ENCODE results near the gene MAP3K20. TPM values are rescaled to one million over a fixed set of nuclear protein-coding genes. Genes with fewer than 3 reads are reported as not detected.
A peak's percentile ranks its signal among the peaks of the same experiment; 100 is the strongest.

Gene MAP3K20
- total RNA-seq, 2 experiments from 2014 or later, result 8.0 to 10.2 TPM

DNA sequence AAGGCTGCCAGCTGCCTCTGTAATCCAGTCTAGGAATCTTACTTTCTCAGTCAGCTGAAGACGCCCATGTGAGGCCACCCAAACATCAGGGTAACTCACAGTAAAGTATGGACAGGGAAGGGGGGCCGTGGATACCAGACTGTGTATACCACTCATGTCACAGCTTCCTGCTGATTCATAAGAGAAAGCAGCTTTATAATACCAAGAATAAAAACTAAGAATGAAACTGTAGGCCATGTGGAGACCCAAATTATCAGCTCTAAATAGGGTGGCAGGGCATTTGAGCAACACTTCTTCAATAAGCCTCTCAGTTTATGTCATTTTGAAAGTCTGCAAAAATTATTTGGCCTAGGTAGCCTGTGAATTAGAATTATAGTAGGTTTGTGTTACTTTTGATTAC is 164.0 kb downstream of the MAP3K20 start:
- no peaks in the 10 kb centered on the region for H3K27me3 Mint-ChIP-seq
- no peak overlapping the region for H3K27ac Mint-ChIP-seq
- H3K4me3 Mint-ChIP-seq, result no peak overlapping the region
- intact Hi-C loops (cut with micrococcal nuclease), result no loop called here
- peak; percentile 58 for DNase-seq
- no peaks in the 10 kb centered on the region for H3K36me3 Mint-ChIP-seq (ENCODE audit: low read depth)
- no peaks in the 10 kb centered on the region for H3K9me3 Mint-ChIP-seq
- peak; percentile 97 for ATAC-seq
- H3K4me1 Mint-ChIP-seq (ENCODE audit: low read depth), result peaks cover 7% of the 10 kb centered on the region
- ChIA-PET POLR2A (interaction anchor here (1.4 kb wide), 1 partner anchor 114 kb away, joined by 5 read pairs; the partner anchor contains the start of gene CDCA7), CTCF (interaction anchor here (1.0 to 1.8 kb wide), 3 partner anchors 21 to 213 kb away, joined by 3 to 5 read pairs (median 4); no protein-coding TSS in a partner anchor)
- TF ChIP-seq, protein P1, sequence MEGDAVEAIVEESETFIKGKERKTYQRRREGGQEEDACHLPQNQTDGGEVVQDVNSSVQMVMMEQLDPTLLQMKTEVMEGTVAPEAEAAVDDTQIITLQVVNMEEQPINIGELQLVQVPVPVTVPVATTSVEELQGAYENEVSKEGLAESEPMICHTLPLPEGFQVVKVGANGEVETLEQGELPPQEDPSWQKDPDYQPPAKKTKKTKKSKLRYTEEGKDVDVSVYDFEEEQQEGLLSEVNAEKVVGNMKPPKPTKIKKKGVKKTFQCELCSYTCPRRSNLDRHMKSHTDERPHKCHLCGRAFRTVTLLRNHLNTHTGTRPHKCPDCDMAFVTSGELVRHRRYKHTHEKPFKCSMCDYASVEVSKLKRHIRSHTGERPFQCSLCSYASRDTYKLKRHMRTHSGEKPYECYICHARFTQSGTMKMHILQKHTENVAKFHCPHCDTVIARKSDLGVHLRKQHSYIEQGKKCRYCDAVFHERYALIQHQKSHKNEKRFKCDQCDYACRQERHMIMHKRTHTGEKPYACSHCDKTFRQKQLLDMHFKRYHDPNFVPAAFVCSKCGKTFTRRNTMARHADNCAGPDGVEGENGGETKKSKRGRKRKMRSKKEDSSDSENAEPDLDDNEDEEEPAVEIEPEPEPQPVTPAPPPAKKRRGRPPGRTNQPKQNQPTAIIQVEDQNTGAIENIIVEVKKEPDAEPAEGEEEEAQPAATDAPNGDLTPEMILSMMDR (IDR thresholded peaks at IDR 0.05), result no peak

DNA sequence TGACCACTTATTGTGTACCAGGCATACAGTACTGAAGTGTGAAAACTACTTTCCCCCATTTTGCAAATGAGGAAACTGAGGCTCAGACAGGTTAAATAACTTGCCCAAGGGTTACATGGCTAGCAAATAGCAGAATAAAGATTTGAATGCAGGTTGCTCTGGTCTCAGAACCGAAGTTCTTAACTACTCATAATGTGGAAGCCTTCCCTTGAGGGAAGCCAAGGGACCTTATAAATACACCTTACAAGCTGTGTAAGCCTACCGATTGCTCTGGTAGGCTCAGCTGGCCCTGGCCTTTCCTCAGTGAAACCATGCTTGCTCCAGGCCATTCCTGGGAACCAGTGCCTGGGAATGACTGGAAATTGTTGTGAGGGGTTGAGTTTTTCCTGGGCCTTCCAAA is 164.4 kb downstream of the MAP3K20 start:
- POLR2A ChIA-PET, result interaction anchor here (1.4 kb wide), 1 partner anchor 114 kb away, joined by 5 read pairs; the partner anchor contains the start of gene CDCA7

DNA sequence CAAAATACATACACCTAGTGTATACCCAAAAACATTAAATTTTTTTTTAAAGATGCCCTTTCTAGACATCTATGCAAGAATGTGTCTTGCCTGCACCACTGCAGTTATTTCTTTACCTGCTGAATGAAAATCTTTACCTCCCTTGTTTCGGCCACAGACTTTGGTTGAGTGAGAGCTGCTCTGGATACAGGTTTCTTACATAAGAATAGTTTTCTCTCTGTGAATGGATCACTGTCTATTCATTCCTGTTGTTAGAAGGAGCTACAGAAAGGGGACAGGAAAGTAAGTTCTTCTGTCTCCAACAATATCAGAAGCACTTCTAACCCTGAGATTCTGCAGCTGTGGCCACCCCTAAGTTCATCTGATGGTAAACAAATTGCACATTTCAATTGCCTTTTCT is 166.0 kb downstream of the MAP3K20 start:
- POLR2A ChIA-PET, result interaction anchor here (0.7 to 1.3 kb wide), 2 partner anchors 9 to 128 kb away, joined by 3 to 4 read pairs; no protein-coding TSS in a partner anchor
- H3K36me3 Mint-ChIP-seq (ENCODE audit: low read depth), result no peaks in the 10 kb centered on the region
- H3K4me3 Mint-ChIP-seq, result no peak overlapping the region
- TF ChIP-seq, protein P1 (IDR thresholded peaks at IDR 0.05), result no peak
- no peaks in the 10 kb centered on the region for H3K27me3 Mint-ChIP-seq
- CTCF ChIA-PET, result interaction anchor here (1.0 kb wide), 1 partner anchor 214 kb away, joined by 4 read pairs; no protein-coding TSS in a partner anchor
- no peak overlapping the region for H3K27ac Mint-ChIP-seq
- no peak for DNase-seq
- no peak for ATAC-seq
- H3K9me3 Mint-ChIP-seq, result no peaks in the 10 kb centered on the region
- H3K4me1 Mint-ChIP-seq (ENCODE audit: low read depth), result peaks cover 7% of the 10 kb centered on the region
- intact Hi-C loops (cut with micrococcal nuclease), result no loop called here

More for the DNA sequence above, 164.4 kb downstream of the MAP3K20 start:
- DNase-seq, result no peak
- H3K9me3 Mint-ChIP-seq, result no peaks in the 10 kb centered on the region
- peaks cover 7% of the 10 kb centered on the region for H3K4me1 Mint-ChIP-seq (ENCODE audit: low read depth)
- H3K27me3 Mint-ChIP-seq, result no peaks in the 10 kb centered on the region
- CTCF ChIA-PET, result interaction anchor here (1.2 to 1.8 kb wide), 2 partner anchors 30 to 213 kb away, joined by 4 to 5 read pairs; no protein-coding TSS in a partner anchor
- no peak for ATAC-seq
- H3K27ac Mint-ChIP-seq, result no peak overlapping the region
- intact Hi-C loops (cut with micrococcal nuclease), result no loop called here
- H3K36me3 Mint-ChIP-seq (ENCODE audit: low read depth), result no peaks in the 10 kb centered on the region
- no peak overlapping the region for H3K4me3 Mint-ChIP-seq
- TF ChIP-seq, protein P1 (IDR thresholded peaks at IDR 0.05), result no peak

GRCh38 chr2:173247156-173247555 is 171.5 kb downstream of the MAP3K20 start:
- Mint-ChIP-seq H3K27ac (no peak overlapping the region), H3K36me3 (ENCODE audit: low read depth) (no peaks in the 10 kb centered on the region), H3K27me3 (no peaks in the 10 kb centered on the region), H3K4me1 (ENCODE audit: low read depth) (no peaks in the 10 kb centered on the region), H3K4me3 (no peak overlapping the region), H3K9me3 (no peaks in the 10 kb centered on the region)
- intact Hi-C loops (cut with micrococcal nuclease), result no loop called here
- TF ChIP-seq, protein P1 (IDR thresholded peaks at IDR 0.05), result no peak
- ATAC-seq (no peak), DNase-seq (no peak)
- ChIA-PET POLR2A (no interaction called here), CTCF (no interaction called here)

DNA sequence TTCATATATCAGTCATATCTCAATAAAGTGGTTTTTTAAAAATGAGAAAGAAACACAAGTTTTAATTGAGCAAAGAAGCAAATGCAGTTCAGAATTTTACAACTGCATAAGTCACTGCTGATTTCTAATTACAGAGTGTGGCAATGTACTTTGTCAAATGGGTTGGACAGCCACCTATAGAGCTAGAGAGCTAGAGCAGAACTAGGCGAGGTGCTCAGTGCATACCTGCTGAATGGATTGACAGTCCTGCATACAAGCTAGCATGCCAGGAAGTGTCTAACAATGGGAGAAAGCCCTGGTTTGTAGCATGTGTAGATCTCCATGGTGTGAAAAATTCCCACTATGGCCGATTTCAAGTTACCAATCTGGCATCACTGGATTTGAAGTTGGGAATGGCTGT is 172.7 kb downstream of the MAP3K20 start:
- H3K27ac Mint-ChIP-seq, result no peak overlapping the region
- ChIA-PET CTCF (interaction anchor here (1.5 to 1.8 kb wide), 2 partner anchors 154 to 221 kb away, joined by 4 read pairs; no protein-coding TSS in a partner anchor), POLR2A (no interaction called here)
- H3K4me3 Mint-ChIP-seq, result no peak overlapping the region
- H3K4me1 Mint-ChIP-seq (ENCODE audit: low read depth), result no peaks in the 10 kb centered on the region
- no peaks in the 10 kb centered on the region for H3K9me3 Mint-ChIP-seq
- no peaks in the 10 kb centered on the region for H3K36me3 Mint-ChIP-seq (ENCODE audit: low read depth)
- intact Hi-C loops (cut with micrococcal nuclease), result no loop called here
- TF ChIP-seq, protein P1 (IDR thresholded peaks at IDR 0.05), result no peak
- no peak for ATAC-seq
- H3K27me3 Mint-ChIP-seq, result peaks cover 6% of the 10 kb centered on the region
- no peak for DNase-seq

Data from activated CD8-positive, alpha-beta T cell treated with anti-CD3 and anti-CD28 coated beads for 36 hours (primary cell).